GM18867 (cell line): Measurements from ENCODE around the gene FANCG.

Source experiments
- ATAC-seq: cut with Tn5 transposase; IDR thresholded peaks from one replicate; pipeline ENCODE4 v1.9.1; 2021; ENCODE audit warnings: mild to moderate bottlenecking, moderate library complexity; ENCODE audit not compliant: unreplicated experiment

Gene FANCG

GRCh38 chr9:35079426-35080341 lies at the start of gene FANCG:
Gene FANCG (minus strand): TSS chr9:35079942. CDS start chr9:35079524, 418 bp downstream.
- ATAC-seq: peak; percentile 87

GRCh38 chr9:35116898-35117551 lies 37.3 kb upstream of the FANCG start:
- ATAC-seq: peak; percentile 38

- ATAC-seq: no peak
These were observed 36.8 kb upstream of the FANCG start for GRCh38 chr9:35116539-35116897.

DNA sequence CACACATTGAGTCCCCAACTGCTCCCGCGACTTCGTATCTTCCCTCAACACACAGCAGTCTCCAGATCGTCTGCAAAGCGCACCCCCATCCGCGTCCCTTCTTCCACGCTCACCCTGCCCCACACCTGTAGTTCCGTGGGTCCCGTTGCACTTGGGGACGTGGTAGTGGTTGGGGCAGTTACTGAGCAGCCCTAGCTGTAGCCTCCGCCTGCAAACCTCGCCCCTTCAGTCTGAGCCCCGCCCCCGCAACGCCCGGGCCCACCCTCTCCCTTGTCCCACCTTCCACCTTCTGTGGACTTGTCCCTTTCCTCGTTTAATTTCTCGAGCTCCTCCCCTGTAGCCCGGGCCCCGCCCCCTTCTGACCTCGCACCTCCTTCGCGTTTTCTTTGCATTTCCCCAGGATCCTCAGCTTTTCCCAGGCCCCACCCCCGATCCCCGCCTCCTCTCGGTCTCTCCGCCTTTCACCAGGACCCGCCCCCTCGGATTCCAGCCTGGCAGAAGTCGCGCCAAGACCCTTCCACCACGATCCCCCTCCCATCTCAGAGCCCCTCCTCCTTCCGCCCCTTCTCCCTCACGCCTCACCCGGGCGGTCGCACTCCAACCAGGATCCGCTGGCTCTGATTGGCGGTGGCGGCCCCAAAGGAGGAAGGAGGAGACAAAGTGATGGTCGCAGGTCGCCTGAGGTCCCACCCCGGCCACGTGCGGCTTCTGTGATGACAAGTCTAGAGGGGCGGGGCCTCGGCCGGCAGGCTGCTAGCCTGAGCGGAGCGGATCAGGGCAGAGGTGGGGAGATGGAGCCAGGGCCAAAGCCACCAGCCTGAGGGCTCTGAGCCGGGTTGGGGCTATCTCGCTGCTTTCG lies 36.2 kb upstream of the FANCG start, which contains the start of gene ATOSB:
Gene ATOSB, minus strand, starts transcription at position 183 of the 859 bp plus-strand sequence. CDS start 7,588 bp downstream, outside the sequence.
- ATAC-seq: peak; percentile 65

DNA sequence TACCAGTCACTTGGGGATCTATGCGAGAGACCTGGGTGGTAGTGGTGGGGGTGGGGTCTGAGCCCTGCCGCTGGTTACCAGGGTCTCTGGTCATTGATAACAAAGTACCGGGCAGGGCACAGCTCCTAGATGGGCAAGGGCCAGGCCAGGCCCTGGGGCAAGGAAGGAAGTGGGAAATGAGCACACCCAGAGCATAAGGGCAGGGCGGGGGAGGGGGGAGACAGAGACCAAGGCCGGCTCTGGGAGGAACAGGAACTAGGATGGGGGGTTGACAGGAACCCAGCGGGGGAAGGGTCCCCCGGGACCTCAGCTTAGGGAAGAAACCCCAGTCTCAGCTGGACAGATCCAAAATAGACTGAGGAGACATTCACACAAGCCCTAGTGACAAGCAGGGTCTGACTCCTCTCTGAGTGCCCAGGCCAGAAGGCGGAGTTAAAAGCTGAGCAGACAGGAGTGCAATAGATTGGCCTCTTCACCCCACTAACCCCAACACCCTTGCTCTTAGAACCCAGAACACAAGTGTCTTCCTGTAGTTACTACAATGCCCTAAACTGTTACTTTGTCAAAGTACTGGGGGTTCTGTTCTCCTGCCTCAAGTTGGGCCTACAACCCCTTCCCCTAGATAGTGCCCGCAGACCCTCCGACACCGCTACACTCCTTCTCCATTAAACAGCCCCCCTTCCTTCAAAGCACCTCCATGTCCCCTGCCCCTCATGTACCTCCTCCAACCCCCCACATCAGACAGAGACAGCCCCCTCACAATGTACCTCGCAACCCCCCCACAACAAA lies 35.3 kb upstream of the FANCG start:
- no peak for ATAC-seq

GRCh38 chr9:35114113-35114839 lies 34.5 kb upstream of the FANCG start:
- no peak for ATAC-seq

- no peak for ATAC-seq
These were observed 32.7 kb upstream of the FANCG start for GRCh38 chr9:35112257-35113020.

GRCh38 chr9:35111001-35111933 lies 31.5 kb upstream of the FANCG start:
- ATAC-seq: peak; percentile 72

DNA sequence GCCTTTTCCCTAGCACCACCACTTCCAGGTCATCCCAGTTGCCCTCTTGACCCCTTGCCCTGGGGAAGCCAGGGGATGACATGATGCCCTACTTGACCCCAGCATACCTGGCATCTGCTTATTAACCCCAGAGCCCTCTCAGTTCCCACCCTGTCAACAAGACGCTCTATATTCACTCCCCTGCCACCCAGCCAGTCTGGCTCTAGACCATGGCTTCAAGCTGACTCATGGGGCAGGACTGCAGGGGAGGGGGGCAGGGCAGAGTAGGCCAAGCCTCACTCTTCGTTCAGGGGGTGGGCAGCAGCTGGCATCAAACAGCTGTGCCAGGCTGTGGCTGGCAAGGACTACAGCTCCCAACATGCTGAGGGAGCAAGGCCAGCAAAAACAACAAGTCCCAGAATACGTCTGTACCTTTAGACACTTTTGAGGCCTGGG lies 30.6 kb upstream of the FANCG start:
- no peak for ATAC-seq

DNA sequence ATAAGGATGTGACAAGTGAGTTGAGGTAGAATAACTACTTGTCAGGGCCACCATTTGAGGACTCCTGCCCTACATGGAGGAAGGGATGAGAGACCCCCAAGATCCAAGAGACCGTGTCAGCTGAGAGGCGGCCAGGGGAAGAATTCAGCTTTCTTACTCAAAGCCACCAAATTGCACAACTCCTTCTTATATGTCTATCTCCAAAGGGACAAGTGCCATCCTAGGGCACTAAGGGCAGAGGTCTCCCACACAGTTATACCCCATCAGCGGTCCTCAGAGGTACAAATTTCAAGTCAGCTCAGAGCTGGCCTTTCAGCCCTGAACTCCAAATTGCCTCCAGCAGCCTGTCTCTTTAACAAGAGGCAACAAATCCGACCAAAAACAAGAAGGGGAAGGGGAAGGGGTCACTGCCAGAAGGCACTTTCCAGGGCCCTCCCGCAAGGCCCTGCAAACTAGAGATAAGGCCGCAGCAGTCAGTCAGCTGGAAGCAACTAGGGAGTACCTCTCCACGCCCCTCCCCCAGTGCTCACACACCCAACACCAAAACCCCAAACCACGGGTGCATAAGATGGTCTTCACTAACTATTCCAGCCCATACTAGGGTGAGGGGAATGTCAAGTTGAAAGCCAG lies 29.3 kb upstream of the FANCG start:
- ATAC-seq: no peak

GRCh38 chr9:35108461-35108860 lies 28.7 kb upstream of the FANCG start:
- ATAC-seq: no peak

GRCh38 chr9:35107297-35108290 lies 27.9 kb upstream of the FANCG start:
- no peak for ATAC-seq

- no peak for ATAC-seq
These were observed 26.6 kb upstream of the FANCG start for GRCh38 chr9:35106343-35106730.

- no peak for ATAC-seq
These were observed 26.0 kb upstream of the FANCG start for GRCh38 chr9:35105571-35106342.

GRCh38 chr9:35105126-35105525 lies 25.4 kb upstream of the FANCG start:
- ATAC-seq: no peak
